BLaER1 (cell line): Measurements from ENCODE around the gene LGALS8.

ENCODE experiments used
- H3K27ac ChIP-seq: shearing (Covaris generic); formaldehyde crosslinking; 2 replicates; pipeline ENCODE4 v1.8.1; 2022
- H3K27me3 ChIP-seq: shearing (Covaris generic); formaldehyde crosslinking; 2 replicates; pipeline ENCODE4 v1.8.1; 2022
- H3K36me3 ChIP-seq: shearing (Covaris generic); formaldehyde crosslinking; 2 replicates; pipeline ENCODE4 v1.8.1; 2022
- H3K4me1 ChIP-seq: shearing (Covaris generic); formaldehyde crosslinking; 2 replicates; pipeline ENCODE4 v1.8.1; 2022
- H3K4me2 ChIP-seq: shearing (Covaris generic); formaldehyde crosslinking; 2 replicates; pipeline ENCODE4 v1.8.1; 2022
- H3K4me3 ChIP-seq: shearing (Covaris generic); formaldehyde crosslinking; 2 replicates; pipeline ENCODE4 v1.8.1; 2022
- H3K9ac ChIP-seq: shearing (Covaris generic); formaldehyde crosslinking; 2 replicates; pipeline ENCODE4 v1.8.1; 2022
- H3K9me3 ChIP-seq: shearing (Covaris generic); formaldehyde crosslinking; 2 replicates; pipeline ENCODE4 v1.8.1; 2022
- H4K20me1 ChIP-seq: shearing (Covaris generic); formaldehyde crosslinking; 2 replicates; pipeline ENCODE4 v1.8.1; 2022
- Cebpa-rat ChIP-seq: shearing (Covaris generic); IDR thresholded peaks from 2 replicates; pipeline ENCODE4 v1.8.1; 2022

Gene LGALS8

GRCh38 chr1:236535662-236536161 is 11.9 kb downstream of the LGALS8 start:
- H3K36me3 ChIP-seq = peaks cover 78% of the 10 kb centered on the region
- H3K27ac ChIP-seq = no peak overlapping the region
- no peak for TF ChIP-seq Cebpa-rat
- peaks cover 15% of the 10 kb centered on the region for H4K20me1 ChIP-seq
- H3K9ac ChIP-seq = no peak overlapping the region
- no peaks in the 10 kb centered on the region for H3K27me3 ChIP-seq
- no peaks in the 10 kb centered on the region for H3K9me3 ChIP-seq
- H3K4me2 ChIP-seq = no peak overlapping the region
- H3K4me3 ChIP-seq = no peak overlapping the region
- H3K4me1 ChIP-seq = peaks cover 14% of the 10 kb centered on the region; the same call in 1 of the 2 replicates

DNA sequence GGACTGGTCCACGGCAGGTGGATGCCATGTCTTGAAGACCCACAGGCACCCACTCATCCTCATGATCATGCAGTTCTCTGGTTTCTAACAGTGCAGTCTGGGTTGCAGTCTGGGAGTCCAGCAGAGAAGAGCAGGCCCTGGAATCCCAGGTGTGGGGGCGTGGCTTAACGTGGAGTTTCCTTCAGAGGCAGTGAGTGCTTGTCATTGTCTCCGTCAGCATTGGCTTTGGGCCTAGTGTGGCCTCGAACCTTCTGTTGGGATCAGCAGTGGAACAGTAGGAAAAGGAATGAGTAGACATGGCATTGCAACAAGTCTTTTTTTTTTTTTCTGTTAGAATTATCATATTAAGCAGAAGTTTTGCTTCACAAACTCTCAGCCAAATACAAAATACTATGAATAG is 12.8 kb downstream of the LGALS8 start:
- no peak for TF ChIP-seq Cebpa-rat
- peaks cover 6% of the 10 kb centered on the region; the same call in 1 of the 2 replicates for H3K4me1 ChIP-seq
- H3K27ac ChIP-seq = no peak overlapping the region
- H3K9me3 ChIP-seq = no peaks in the 10 kb centered on the region
- no peak overlapping the region for H3K9ac ChIP-seq
- H3K4me2 ChIP-seq = no peak overlapping the region
- no peaks in the 10 kb centered on the region for H3K27me3 ChIP-seq
- peaks cover 84% of the 10 kb centered on the region for H3K36me3 ChIP-seq
- no peak overlapping the region for H3K4me3 ChIP-seq
- peaks cover 12% of the 10 kb centered on the region for H4K20me1 ChIP-seq

- Histone ChIP-seq H3K27ac (no peak overlapping the region), H3K36me3 (peaks cover 96% of the 10 kb centered on the region), H3K9me3 (no peaks in the 10 kb centered on the region), H3K4me1 (0 out of 2 replicates have a peak, but pooled peaks cover 5% of the 10 kb centered on the region), H3K4me3 (no peak overlapping the region), H3K4me2 (no peak overlapping the region), H3K27me3 (no peaks in the 10 kb centered on the region), H4K20me1 (peaks cover 15% of the 10 kb centered on the region), H3K9ac (no peak overlapping the region)
- no peak for TF ChIP-seq Cebpa-rat
Measured at GRCh38 chr1:236540813-236541465, 17.2 kb downstream of the LGALS8 start.

- peaks cover 96% of the 10 kb centered on the region for H3K36me3 ChIP-seq
Measured at GRCh38 chr1:236541710-236542109, 17.9 kb downstream of the LGALS8 start.

GRCh38 chr1:236543065-236543669 is 19.4 kb downstream of the LGALS8 start:
- Histone ChIP-seq H3K4me1 (0 out of 2 replicates have a peak, but pooled peaks cover 6% of the 10 kb centered on the region), H3K4me2 (no peak overlapping the region), H3K27me3 (no peaks in the 10 kb centered on the region), H4K20me1 (peaks cover 6% of the 10 kb centered on the region; the same call in 1 of the 2 replicates), H3K9ac (no peak overlapping the region), H3K27ac (no peak overlapping the region), H3K9me3 (no peaks in the 10 kb centered on the region), H3K36me3 (peaks cover 99% of the 10 kb centered on the region), H3K4me3 (no peak overlapping the region)
- no peak for TF ChIP-seq Cebpa-rat

More at GRCh38 chr1:236541710-236542109, 17.9 kb downstream of the LGALS8 start:
- H3K27me3 ChIP-seq = no peaks in the 10 kb centered on the region
- no peak overlapping the region for H3K27ac ChIP-seq
- no peak overlapping the region for H3K4me3 ChIP-seq
- H4K20me1 ChIP-seq = peaks cover 7% of the 10 kb centered on the region
- H3K9me3 ChIP-seq = no peaks in the 10 kb centered on the region
- H3K4me1 ChIP-seq = 0 out of 2 replicates have a peak, but pooled peaks cover 6% of the 10 kb centered on the region
- TF ChIP-seq Cebpa-rat = no peak
- H3K4me2 ChIP-seq = no peak overlapping the region
- H3K9ac ChIP-seq = no peak overlapping the region

DNA sequence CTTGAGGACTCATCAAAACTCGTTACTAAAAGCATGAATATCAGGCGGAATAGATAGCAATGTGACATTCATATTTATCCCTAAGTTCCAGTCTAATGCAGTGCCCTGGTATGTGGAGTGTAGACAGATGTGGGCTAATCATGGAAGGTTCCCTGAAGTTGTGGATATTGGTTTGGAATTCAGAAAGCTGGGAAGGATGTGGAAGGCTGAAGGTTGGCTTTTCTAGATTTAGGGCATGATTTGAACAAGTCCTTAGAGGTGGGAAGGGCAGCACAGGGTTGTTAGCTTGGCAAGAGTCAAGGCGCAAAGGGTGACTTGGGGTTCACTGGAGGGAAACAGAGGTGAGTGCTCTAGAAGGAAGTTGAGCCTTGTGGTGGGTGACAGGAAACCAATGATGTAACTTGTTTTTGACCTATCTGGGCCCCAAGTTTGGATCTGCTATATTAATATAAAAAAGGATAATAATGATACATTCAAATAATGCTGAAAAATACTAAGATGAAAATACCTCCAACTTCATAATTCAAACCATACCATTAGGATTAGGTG is 21.9 kb downstream of the LGALS8 start:
- Histone ChIP-seq H3K27me3 (no peaks in the 10 kb centered on the region), H3K9ac (no peak overlapping the region), H3K4me3 (no peak overlapping the region), H3K27ac (no peak overlapping the region; the same call in 1 of the 2 replicates), H3K36me3 (peaks cover 99% of the 10 kb centered on the region), H3K4me1 (0 out of 2 replicates have a peak, but pooled peaks cover 6% of the 10 kb centered on the region), H3K4me2 (no peak overlapping the region), H4K20me1 (peaks cover 6% of the 10 kb centered on the region; the same call in 1 of the 2 replicates), H3K9me3 (no peaks in the 10 kb centered on the region)
- TF ChIP-seq Cebpa-rat = no peak

DNA sequence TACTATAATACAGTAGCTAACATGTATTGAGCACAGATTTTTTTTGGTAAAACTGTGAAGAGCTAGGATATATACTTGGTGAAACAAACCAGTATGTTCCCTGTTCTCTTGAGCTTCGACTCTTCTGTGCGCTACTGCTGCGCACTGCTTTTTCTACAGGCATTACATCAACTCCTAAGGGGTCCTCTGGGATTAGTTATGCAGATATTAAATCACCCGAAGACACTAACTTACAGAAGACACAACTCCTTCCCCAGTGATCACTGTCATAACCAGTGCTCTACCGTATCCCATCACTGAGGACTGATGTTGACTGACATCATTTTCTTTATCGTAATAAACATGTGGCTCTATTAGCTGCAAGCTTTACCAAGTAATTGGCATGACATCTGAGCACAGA is 24.7 kb downstream of the LGALS8 start:
- peaks cover 8% of the 10 kb centered on the region; the same call in 1 of the 2 replicates for H4K20me1 ChIP-seq
- H3K9me3 ChIP-seq = no peaks in the 10 kb centered on the region
- no peak overlapping the region for H3K4me2 ChIP-seq
- H3K27me3 ChIP-seq = no peaks in the 10 kb centered on the region
- no peak overlapping the region for H3K27ac ChIP-seq
- H3K4me1 ChIP-seq = 0 out of 2 replicates have a peak, but pooled peaks cover 6% of the 10 kb centered on the region
- TF ChIP-seq Cebpa-rat = no peak
- peaks cover 100% of the 10 kb centered on the region for H3K36me3 ChIP-seq
- H3K9ac ChIP-seq = no peak overlapping the region
- no peak overlapping the region for H3K4me3 ChIP-seq

GRCh38 chr1:236550961-236551851 is 27.4 kb downstream of the LGALS8 start:
- H3K9ac ChIP-seq = no peak overlapping the region
- H3K4me1 ChIP-seq = no peaks in the 10 kb centered on the region
- no peak overlapping the region for H3K27ac ChIP-seq
- no peaks in the 10 kb centered on the region for H3K9me3 ChIP-seq
- no peak for TF ChIP-seq Cebpa-rat
- H3K36me3 ChIP-seq = peaks cover 100% of the 10 kb centered on the region
- H4K20me1 ChIP-seq = 0 out of 2 replicates have a peak, but pooled peaks cover 6% of the 10 kb centered on the region
- no peak overlapping the region for H3K4me2 ChIP-seq
- H3K4me3 ChIP-seq = no peak overlapping the region
- H3K27me3 ChIP-seq = no peaks in the 10 kb centered on the region

GRCh38 chr1:236552096-236552495 is 28.3 kb downstream of the LGALS8 start:
- Histone ChIP-seq H3K4me3 (no peak overlapping the region), H3K4me1 (no peaks in the 10 kb centered on the region), H3K4me2 (no peak overlapping the region), H3K27me3 (no peaks in the 10 kb centered on the region), H3K27ac (no peak overlapping the region), H3K9me3 (no peaks in the 10 kb centered on the region), H3K9ac (no peak overlapping the region), H3K36me3 (peaks cover 100% of the 10 kb centered on the region), H4K20me1 (0 out of 2 replicates have a peak, but pooled peaks cover 6% of the 10 kb centered on the region)
- TF ChIP-seq Cebpa-rat = no peak
